Uterus (tissue), 2 donors: ENCODE data around the gene KRT31.

ENCODE experiments used
- CTCF ChIP-seq, 4 experiments: fragments of 200-600 bp in 2 of 4; fragments of 450-650 bp in 2 of 4; sonication (generic) in 2 of 4; IDR thresholded peaks; one replicate each; pipeline ENCODE4 v1.5.1; 2016 to 2019; ENCODE audit warnings: antibody characterized with exemption in 4 of 4, mild to moderate bottlenecking in 2 of 4, moderate library complexity in 1 of 4
- POLR2A ChIP-seq, 2 donors: fragments of 450-650 bp; IDR thresholded peaks; one replicate each; pipeline ENCODE4 v1.6.1; 2016; ENCODE audit warnings: antibody characterized with exemption in 2 of 2, mild to moderate bottlenecking in 1 of 2, moderate library complexity in 1 of 2

- no peak for TF ChIP-seq CTCF (IDR thresholded peaks at IDR 0.05)
- TF ChIP-seq POLR2A (IDR thresholded peaks at IDR 0.05) = no peak
These were observed 23.7 kb upstream of the KRT31 start for GRCh38 chr17:41421116-41421515.
